GM12865 (cell line): ENCODE data around the gene PP2D1.
"Not testable (repeated sequence)": the region's sequence is repeated elsewhere in the genome, so short reads cannot be mapped to it uniquely, and the experiment has no call there.

Experiments
- DNase-seq: peaks from one replicate; pipeline ENCODE4 v3.0.0; 2010; ENCODE audit warnings: low read depth
- H3K4me3 ChIP-seq: 2 replicates; pipeline ENCODE4 v1.5.1; 2011; ENCODE audit warnings: mild to moderate bottlenecking, low read depth, low read length, control low read depth
- CTCF ChIP-seq: IDR thresholded peaks from 2 replicates; pipeline ENCODE4 v1.5.1; 2011; ENCODE audit warnings: low read length, control low read depth, low read depth, inconsistent platforms; ENCODE audit not compliant: insufficient read depth; ENCODE audit errors: missing control alignments

The PP2D1 gene

GRCh38 chr3:20027136-20027535 lies 15.1 kb upstream of the PP2D1 start:
- DNase-seq = no peak

DNA sequence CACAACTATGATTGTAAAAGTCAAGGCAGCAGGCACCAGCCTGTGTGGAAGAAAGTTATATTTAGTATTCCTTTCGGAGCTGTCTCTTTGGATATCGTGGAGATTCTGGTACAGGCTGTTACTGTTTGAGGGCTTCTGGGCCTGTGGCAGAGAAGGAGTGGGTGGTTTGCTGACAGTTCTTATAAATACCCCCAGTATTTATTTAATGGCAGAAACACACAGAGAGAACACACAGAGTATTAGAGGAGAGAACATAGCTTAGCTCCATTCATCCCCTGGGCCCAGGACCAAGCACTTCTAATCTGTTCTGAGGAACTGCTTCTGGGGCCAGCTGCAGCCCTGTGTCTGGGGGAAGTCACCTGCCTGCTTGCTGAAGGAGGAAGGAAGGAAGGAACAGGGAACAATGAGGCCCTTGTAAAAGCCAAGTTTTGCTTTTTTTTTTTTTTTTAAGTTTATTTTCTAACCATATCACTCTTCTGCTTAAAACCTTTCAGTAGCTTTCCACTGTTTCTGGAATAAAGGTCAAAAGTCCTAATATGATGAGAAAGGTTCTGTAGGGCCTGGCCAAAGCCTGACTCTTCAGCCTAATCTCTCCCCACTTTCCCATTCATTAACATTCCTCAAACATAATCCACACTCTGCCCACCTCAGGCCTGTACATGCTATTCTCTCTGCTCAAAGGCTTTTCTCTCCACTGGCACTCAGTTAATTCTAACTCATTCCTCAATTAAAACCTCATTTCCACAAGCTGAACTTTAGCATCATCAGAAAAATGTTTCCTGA lies 11.8 kb upstream of the PP2D1 start:
- H3K4me3 ChIP-seq = no peak overlapping the region
- DNase-seq = no peak
- no peak for TF ChIP-seq CTCF

More at GRCh38 chr3:20027136-20027535, 15.1 kb upstream of the PP2D1 start:
- H3K4me3 ChIP-seq = no peak overlapping the region
- no peak for TF ChIP-seq CTCF

DNA sequence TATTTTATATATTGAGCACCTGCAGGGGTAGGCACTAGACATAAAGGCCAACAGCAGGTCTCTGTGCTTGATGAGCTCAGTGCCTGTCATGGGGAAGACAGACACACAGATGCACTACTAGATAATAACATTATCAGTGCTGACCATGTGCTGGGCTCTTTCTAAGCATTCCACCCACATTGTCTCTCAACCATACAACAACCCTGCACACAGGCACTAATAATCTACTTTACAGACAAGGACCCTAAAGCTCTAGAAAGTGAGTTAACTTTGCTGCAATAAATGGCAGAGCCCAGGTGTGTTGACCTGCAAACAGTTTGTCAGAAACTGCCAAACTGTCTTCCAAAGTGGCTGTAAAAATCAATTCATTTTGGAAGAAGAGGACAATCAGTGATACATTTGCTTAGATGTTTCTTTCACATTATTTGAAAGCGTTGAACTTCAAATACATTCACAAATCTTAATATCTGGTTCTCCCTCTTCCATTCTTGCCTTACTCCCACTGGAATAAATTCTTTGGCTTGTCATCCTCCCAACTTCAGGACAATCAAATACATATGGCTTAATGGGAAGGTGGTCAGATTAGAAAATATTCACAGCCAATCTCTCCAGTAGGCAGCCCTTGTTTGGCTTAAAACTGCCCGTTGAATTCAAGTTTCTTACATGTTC lies 11.0 kb upstream of the PP2D1 start:
- H3K4me3 ChIP-seq = no peak overlapping the region
- no peak for DNase-seq
- TF ChIP-seq CTCF = no peak

DNA sequence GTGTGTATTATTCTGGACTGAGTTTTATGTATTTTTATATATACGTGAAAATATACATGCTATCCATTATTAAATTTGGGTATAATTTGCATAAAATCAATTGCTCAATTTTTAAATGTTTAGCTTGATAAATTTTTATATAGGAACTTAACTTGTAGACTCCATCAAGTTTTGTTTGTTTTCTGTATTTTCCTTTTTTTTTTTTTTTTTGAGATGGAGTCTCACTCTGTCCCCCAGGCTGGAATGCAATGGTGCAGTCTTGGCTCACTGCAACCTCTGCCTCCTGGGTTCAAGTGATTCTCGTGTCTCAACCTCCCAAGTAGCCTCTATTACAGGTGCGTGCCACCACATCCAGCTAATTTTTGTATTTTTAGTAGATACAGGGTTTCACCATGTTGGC lies 4.0 kb upstream of the PP2D1 start:
- not testable (repeated sequence) for DNase-seq, H3K4me3 ChIP-seq

- H3K4me3 ChIP-seq = no peak overlapping the region
- no peak for DNase-seq
- TF ChIP-seq CTCF = no peak
Measured at GRCh38 chr3:20015525-20015924, 3.5 kb upstream of the PP2D1 start.

DNA sequence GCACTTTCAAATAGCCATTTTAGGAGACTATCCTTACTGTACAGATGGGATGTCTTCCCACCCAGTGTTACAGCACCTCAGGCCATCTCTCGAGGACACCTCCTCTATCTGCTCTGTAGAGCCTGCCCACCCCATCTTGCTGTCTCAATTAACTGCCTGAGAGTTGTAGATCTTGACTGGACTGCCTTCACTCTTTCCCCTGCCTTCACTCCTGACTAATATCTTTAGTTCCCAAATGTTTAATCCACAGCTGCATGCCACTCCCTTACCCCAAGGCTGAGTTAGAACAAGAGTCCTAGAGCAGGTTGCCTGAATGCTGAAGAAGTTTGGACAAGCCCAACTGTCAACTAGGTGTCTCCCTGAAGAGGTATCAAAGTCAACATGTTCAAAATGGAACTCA lies 1.3 kb upstream of the PP2D1 start:
- no peak for TF ChIP-seq CTCF
- peak; percentile 3 for DNase-seq
- no peak overlapping the region for H3K4me3 ChIP-seq

GRCh38 chr3:20008646-20009045 lies 3.4 kb downstream of the PP2D1 start:
- H3K4me3 ChIP-seq = no peak overlapping the region
- TF ChIP-seq CTCF = no peak
- DNase-seq = no peak
